H1 (cell line): Measurements from ENCODE around the gene NSUN7.

ENCODE experiments used
- CEBPB ChIP-seq: IDR thresholded peaks from 2 replicates; pipeline ENCODE4 v1.6.1; 2012; ENCODE audit warnings: low read depth, low read length
- CHD1 ChIP-seq: IDR thresholded peaks from 2 replicates; pipeline ENCODE4 v1.6.1; 2012; ENCODE audit warnings: low read depth, low read length, improper control_type of control experiment
- EP300 ChIP-seq, 2 experiments: IDR thresholded peaks; 1 replicate in 1 of 2; 2 replicates in 1 of 2; pipeline ENCODE4 v1.6.1; 2011 to 2012; ENCODE audit warnings: low read depth in 2 of 2, low read length in 2 of 2, mild to moderate bottlenecking in 2 of 2, borderline replicate concordance in 1 of 2, inconsistent platforms in 1 of 2, moderate library complexity in 1 of 2
- JUND ChIP-seq: IDR thresholded peaks from 2 replicates; pipeline ENCODE4 v1.6.1; 2011; ENCODE audit warnings: mild to moderate bottlenecking, improper control_type of control experiment, low read length
- POLR2A ChIP-seq, 2 experiments: IDR thresholded peaks; 1 replicate in 1 of 2; 2 replicates in 1 of 2; pipeline ENCODE4 v1.6.1; 2011; ENCODE audit warnings: low read depth in 2 of 2, low read length in 2 of 2, mild to moderate bottlenecking in 2 of 2; ENCODE audit errors: control extremely low read depth in 1 of 2
- POLR2AphosphoS5 ChIP-seq: IDR thresholded peaks from 2 replicates; pipeline ENCODE4 v1.6.1; 2011; ENCODE audit warnings: low read depth, low read length
- SIRT6 ChIP-seq: IDR thresholded peaks from one replicate; pipeline ENCODE4 v1.7.1; 2012; ENCODE audit warnings: low read length, inconsistent platforms
- TF ChIP-seq, protein P1 (sequence below), 3 experiments: IDR thresholded peaks; 1 replicate in 2 of 3; 2 replicates in 1 of 3; pipeline versions ENCODE4 v1.5.1 to v1.6.1; 2011; ENCODE audit warnings: low read length in 3 of 3, mild to moderate bottlenecking in 3 of 3, inconsistent platforms in 2 of 3, low read depth in 1 of 3, moderate library complexity in 1 of 3; ENCODE audit not compliant: insufficient read depth in 1 of 3; ENCODE audit errors: control extremely low read depth in 1 of 3
- TF ChIP-seq, protein P2 (sequence below): fragments of 300-600 bp; sonication (generic); IDR thresholded peaks from 2 replicates; pipeline ENCODE4 v1.7.1; 2012; ENCODE audit warnings: low read length, moderate library complexity, mild to moderate bottlenecking, inconsistent platforms; ENCODE audit not compliant: insufficient replicate concordance
- TF ChIP-seq, protein P3 (sequence below): IDR thresholded peaks from 2 replicates; pipeline ENCODE4 v1.6.1; 2012; ENCODE audit warnings: inconsistent platforms

DNA sequence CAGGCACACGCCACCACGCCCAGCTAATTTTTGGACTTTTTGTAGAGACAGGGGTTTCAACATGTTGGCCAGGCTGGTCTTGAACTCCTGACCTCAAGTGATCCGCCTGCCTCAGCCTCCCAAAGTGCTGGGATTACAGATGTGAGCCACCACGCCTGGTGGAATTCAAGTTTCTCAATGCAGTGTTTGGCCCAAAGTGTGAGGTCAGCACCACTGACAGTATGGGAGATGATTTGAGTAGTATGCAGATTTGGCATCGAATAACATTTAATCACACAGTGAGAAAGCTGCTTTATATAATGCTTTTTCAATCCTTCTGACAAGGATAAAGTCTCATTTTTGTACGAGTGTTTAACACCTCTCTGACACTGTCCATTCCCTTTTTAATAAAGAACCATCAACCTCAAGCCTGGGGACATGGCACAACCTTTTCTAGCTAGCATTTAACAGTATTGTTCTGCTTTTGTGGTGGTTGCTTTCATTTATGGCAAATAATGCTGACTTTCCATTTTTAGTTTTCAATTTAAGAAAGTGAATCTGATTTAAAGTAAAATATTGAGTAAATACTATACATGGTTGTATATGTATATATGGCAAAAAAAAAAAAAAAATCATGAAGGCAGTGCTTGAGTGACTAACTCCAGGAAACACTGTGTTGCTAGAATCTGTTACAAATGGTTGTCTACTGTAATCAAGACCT, 4.3 kb upstream of the NSUN7 start:
- TF ChIP-seq POLR2A (IDR thresholded peaks at IDR 0.05; ENCODE audit: control extremely low read depth in 1 of 2, low read depth in 2 of 2, low read length in 2 of 2) (no peak), EP300 (IDR thresholded peaks at IDR 0.05; ENCODE audit: borderline replicate concordance in 1 of 2, low read depth in 2 of 2, low read length in 2 of 2) (no peak), SIRT6 (no peak), JUND (no peak), CHD1 (no peak), CEBPB (no peak), POLR2AphosphoS5 (no peak)
- TF ChIP-seq, protein P1, sequence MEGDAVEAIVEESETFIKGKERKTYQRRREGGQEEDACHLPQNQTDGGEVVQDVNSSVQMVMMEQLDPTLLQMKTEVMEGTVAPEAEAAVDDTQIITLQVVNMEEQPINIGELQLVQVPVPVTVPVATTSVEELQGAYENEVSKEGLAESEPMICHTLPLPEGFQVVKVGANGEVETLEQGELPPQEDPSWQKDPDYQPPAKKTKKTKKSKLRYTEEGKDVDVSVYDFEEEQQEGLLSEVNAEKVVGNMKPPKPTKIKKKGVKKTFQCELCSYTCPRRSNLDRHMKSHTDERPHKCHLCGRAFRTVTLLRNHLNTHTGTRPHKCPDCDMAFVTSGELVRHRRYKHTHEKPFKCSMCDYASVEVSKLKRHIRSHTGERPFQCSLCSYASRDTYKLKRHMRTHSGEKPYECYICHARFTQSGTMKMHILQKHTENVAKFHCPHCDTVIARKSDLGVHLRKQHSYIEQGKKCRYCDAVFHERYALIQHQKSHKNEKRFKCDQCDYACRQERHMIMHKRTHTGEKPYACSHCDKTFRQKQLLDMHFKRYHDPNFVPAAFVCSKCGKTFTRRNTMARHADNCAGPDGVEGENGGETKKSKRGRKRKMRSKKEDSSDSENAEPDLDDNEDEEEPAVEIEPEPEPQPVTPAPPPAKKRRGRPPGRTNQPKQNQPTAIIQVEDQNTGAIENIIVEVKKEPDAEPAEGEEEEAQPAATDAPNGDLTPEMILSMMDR (IDR thresholded peaks at IDR 0.05; ENCODE audit: control extremely low read depth in 1 of 3, insufficient read depth in 1 of 3, low read depth in 1 of 3, low read length in 3 of 3), result no peak
- TF ChIP-seq, protein P2, sequence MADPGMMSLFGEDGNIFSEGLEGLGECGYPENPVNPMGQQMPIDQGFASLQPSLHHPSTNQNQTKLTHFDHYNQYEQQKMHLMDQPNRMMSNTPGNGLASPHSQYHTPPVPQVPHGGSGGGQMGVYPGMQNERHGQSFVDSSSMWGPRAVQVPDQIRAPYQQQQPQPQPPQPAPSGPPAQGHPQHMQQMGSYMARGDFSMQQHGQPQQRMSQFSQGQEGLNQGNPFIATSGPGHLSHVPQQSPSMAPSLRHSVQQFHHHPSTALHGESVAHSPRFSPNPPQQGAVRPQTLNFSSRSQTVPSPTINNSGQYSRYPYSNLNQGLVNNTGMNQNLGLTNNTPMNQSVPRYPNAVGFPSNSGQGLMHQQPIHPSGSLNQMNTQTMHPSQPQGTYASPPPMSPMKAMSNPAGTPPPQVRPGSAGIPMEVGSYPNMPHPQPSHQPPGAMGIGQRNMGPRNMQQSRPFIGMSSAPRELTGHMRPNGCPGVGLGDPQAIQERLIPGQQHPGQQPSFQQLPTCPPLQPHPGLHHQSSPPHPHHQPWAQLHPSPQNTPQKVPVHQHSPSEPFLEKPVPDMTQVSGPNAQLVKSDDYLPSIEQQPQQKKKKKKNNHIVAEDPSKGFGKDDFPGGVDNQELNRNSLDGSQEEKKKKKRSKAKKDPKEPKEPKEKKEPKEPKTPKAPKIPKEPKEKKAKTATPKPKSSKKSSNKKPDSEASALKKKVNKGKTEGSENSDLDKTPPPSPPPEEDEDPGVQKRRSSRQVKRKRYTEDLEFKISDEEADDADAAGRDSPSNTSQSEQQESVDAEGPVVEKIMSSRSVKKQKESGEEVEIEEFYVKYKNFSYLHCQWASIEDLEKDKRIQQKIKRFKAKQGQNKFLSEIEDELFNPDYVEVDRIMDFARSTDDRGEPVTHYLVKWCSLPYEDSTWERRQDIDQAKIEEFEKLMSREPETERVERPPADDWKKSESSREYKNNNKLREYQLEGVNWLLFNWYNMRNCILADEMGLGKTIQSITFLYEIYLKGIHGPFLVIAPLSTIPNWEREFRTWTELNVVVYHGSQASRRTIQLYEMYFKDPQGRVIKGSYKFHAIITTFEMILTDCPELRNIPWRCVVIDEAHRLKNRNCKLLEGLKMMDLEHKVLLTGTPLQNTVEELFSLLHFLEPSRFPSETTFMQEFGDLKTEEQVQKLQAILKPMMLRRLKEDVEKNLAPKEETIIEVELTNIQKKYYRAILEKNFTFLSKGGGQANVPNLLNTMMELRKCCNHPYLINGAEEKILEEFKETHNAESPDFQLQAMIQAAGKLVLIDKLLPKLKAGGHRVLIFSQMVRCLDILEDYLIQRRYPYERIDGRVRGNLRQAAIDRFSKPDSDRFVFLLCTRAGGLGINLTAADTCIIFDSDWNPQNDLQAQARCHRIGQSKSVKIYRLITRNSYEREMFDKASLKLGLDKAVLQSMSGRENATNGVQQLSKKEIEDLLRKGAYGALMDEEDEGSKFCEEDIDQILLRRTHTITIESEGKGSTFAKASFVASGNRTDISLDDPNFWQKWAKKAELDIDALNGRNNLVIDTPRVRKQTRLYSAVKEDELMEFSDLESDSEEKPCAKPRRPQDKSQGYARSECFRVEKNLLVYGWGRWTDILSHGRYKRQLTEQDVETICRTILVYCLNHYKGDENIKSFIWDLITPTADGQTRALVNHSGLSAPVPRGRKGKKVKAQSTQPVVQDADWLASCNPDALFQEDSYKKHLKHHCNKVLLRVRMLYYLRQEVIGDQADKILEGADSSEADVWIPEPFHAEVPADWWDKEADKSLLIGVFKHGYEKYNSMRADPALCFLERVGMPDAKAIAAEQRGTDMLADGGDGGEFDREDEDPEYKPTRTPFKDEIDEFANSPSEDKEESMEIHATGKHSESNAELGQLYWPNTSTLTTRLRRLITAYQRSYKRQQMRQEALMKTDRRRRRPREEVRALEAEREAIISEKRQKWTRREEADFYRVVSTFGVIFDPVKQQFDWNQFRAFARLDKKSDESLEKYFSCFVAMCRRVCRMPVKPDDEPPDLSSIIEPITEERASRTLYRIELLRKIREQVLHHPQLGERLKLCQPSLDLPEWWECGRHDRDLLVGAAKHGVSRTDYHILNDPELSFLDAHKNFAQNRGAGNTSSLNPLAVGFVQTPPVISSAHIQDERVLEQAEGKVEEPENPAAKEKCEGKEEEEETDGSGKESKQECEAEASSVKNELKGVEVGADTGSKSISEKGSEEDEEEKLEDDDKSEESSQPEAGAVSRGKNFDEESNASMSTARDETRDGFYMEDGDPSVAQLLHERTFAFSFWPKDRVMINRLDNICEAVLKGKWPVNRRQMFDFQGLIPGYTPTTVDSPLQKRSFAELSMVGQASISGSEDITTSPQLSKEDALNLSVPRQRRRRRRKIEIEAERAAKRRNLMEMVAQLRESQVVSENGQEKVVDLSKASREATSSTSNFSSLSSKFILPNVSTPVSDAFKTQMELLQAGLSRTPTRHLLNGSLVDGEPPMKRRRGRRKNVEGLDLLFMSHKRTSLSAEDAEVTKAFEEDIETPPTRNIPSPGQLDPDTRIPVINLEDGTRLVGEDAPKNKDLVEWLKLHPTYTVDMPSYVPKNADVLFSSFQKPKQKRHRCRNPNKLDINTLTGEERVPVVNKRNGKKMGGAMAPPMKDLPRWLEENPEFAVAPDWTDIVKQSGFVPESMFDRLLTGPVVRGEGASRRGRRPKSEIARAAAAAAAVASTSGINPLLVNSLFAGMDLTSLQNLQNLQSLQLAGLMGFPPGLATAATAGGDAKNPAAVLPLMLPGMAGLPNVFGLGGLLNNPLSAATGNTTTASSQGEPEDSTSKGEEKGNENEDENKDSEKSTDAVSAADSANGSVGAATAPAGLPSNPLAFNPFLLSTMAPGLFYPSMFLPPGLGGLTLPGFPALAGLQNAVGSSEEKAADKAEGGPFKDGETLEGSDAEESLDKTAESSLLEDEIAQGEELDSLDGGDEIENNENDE, result no peak
- TF ChIP-seq, protein P3, sequence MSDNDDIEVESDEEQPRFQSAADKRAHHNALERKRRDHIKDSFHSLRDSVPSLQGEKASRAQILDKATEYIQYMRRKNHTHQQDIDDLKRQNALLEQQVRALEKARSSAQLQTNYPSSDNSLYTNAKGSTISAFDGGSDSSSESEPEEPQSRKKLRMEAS, result no peak
